Activated CD8-positive, alpha-beta memory T cell treated with anti-CD3 and anti-CD28 coated beads for 36 hours (primary cell): ENCODE measurements around the gene OCA2. TPM values are rescaled to one million over a fixed set of nuclear protein-coding genes. Genes with fewer than 3 reads are reported as not detected.

ENCODE experiments used
- CTCF ChIA-PET: fragments of 350-600 bp; sonication (Branson Sonifier 250); formaldehyde crosslinking; loops from one replicate; lab custom pipeline; 2021; ENCODE audit warnings: antibody characterized with exemption; lab: Charles Lee
- POLR2A ChIA-PET: fragments of 350-600 bp; sonication (Branson Sonifier 250); formaldehyde crosslinking; loops from one replicate; lab custom pipeline; 2021; ENCODE audit warnings: antibody characterized with exemption; lab: Charles Lee
- total RNA-seq, 2 experiments: library from RNA; stranded (reverse); gene quantifications; one replicate each; pipeline ENCODE4 v1.2.3, GENCODE V29; 2021

OCA2 gene
- total RNA-seq, 2 experiments from 2014 or later = not detected

GRCh38 chr15:28107111-28107903, 8.2 kb upstream of the OCA2 start:
- CTCF ChIA-PET = no interaction called here

GRCh38 chr15:28106294-28107110, 7.4 kb upstream of the OCA2 start:
- POLR2A ChIA-PET = no interaction called here
- CTCF ChIA-PET = no interaction called here

More at GRCh38 chr15:28107111-28107903, 8.2 kb upstream of the OCA2 start:
- POLR2A ChIA-PET = interaction anchor here (0.7 kb wide), 1 partner anchor 11 kb away, joined by 5 read pairs; no protein-coding TSS in a partner anchor

- ChIA-PET POLR2A (no interaction called here), CTCF (no interaction called here)
Observed at GRCh38 chr15:28105793-28106192, 6.7 kb upstream of the OCA2 start.

GRCh38 chr15:28105224-28105791, 6.2 kb upstream of the OCA2 start:
- ChIA-PET POLR2A (no interaction called here), CTCF (no interaction called here)

- ChIA-PET CTCF (no interaction called here), POLR2A (no interaction called here)
Observed at GRCh38 chr15:28104326-28104725, 5.2 kb upstream of the OCA2 start.

GRCh38 chr15:28103831-28104230, 4.7 kb upstream of the OCA2 start:
- POLR2A ChIA-PET = no interaction called here

GRCh38 chr15:28101983-28102441, 2.9 kb upstream of the OCA2 start:
- CTCF ChIA-PET = no interaction called here
- POLR2A ChIA-PET = no interaction called here

More at GRCh38 chr15:28103831-28104230, 4.7 kb upstream of the OCA2 start:
- CTCF ChIA-PET = no interaction called here

GRCh38 chr15:28101201-28101600, 2.1 kb upstream of the OCA2 start:
- POLR2A ChIA-PET = no interaction called here
- CTCF ChIA-PET = no interaction called here

GRCh38 chr15:28100516-28101195, 1.5 kb upstream of the OCA2 start:
- POLR2A ChIA-PET = no interaction called here

GRCh38 chr15:28099555-28100140, 533 bp upstream of the OCA2 start:
- CTCF ChIA-PET = no interaction called here
- POLR2A ChIA-PET = interaction anchor here (0.7 kb wide), 1 partner anchor 8 kb away, joined by 6 read pairs; no protein-coding TSS in a partner anchor

More at GRCh38 chr15:28100516-28101195, 1.5 kb upstream of the OCA2 start:
- CTCF ChIA-PET = no interaction called here

GRCh38 chr15:28098360-28098765, 752 bp downstream of the OCA2 start:
- ChIA-PET CTCF (no interaction called here), POLR2A (no interaction called here)

GRCh38 chr15:28097656-28098359, 1.3 kb downstream of the OCA2 start:
- CTCF ChIA-PET = no interaction called here
- POLR2A ChIA-PET = no interaction called here

GRCh38 chr15:28096670-28097431, 2.3 kb downstream of the OCA2 start:
- ChIA-PET CTCF (no interaction called here), POLR2A (interaction anchor here (0.6 kb wide), 1 partner anchor 11 kb away, joined by 5 read pairs; no protein-coding TSS in a partner anchor)

- CTCF ChIA-PET = no interaction called here
Observed at GRCh38 chr15:28096411-28096669, 2.8 kb downstream of the OCA2 start.

GRCh38 chr15:28094732-28095521, 4.2 kb downstream of the OCA2 start:
- ChIA-PET POLR2A (no interaction called here), CTCF (no interaction called here)

More at GRCh38 chr15:28096411-28096669, 2.8 kb downstream of the OCA2 start:
- POLR2A ChIA-PET = interaction anchor here (0.6 kb wide), 1 partner anchor 12 kb away, joined by 5 read pairs; no protein-coding TSS in a partner anchor

GRCh38 chr15:28093752-28094535, 5.2 kb downstream of the OCA2 start:
- CTCF ChIA-PET = no interaction called here

More at GRCh38 chr15:28093752-28094535, 5.2 kb downstream of the OCA2 start:
- POLR2A ChIA-PET = no interaction called here
